ENCODE data around the gene FBXO4. TPM values are rescaled to one million over a fixed set of nuclear protein-coding genes. Genes with fewer than 3 reads are reported as not detected.
"Not testable (repeated sequence)": the region's sequence is repeated elsewhere in the genome, so short reads cannot be mapped to it uniquely, and the experiment has no call there.

Gene FBXO4
- total RNA-seq, 1 donor from 2014 or later: 3.1 TPM

GRCh38 chr5:41918105-41918504 lies 7.0 kb upstream of the FBXO4 start:
- ATAC-seq: no peak
- no peak for DNase-seq
- intact Hi-C loops (cut with micrococcal nuclease): no loop called here

GRCh38 chr5:41921166-41921565 lies 3.9 kb upstream of the FBXO4 start:
- no peak for DNase-seq
- intact Hi-C loops (cut with micrococcal nuclease): loop anchor here (10.0 kb wide), 1 partner anchor 66 kb away; no protein-coding TSS in a partner anchor
- ATAC-seq: no peak

GRCh38 chr5:41921874-41922273 lies 3.2 kb upstream of the FBXO4 start:
- intact Hi-C loops (cut with micrococcal nuclease): loop anchor here (10.0 kb wide), 1 partner anchor 67 kb away; no protein-coding TSS in a partner anchor
- DNase-seq: no peak
- ATAC-seq: no peak

GRCh38 chr5:41924526-41924871 lies 582 bp upstream of the FBXO4 start:
- ATAC-seq: no peak
- no peak for DNase-seq
- intact Hi-C loops (cut with micrococcal nuclease): loop anchor here (10.0 kb wide), 1 partner anchor 70 kb away; no protein-coding TSS in a partner anchor

- DNase-seq (no peak), ATAC-seq (peak; percentile 52)
- intact Hi-C loops (cut with micrococcal nuclease): loop anchor here (10.0 kb wide), 1 partner anchor 71 kb away; no protein-coding TSS in a partner anchor
These were observed 472 bp downstream of the FBXO4 start for GRCh38 chr5:41925555-41925951.

GRCh38 chr5:41927604-41928003 lies 2.5 kb downstream of the FBXO4 start:
- intact Hi-C loops (cut with micrococcal nuclease): loop anchor here (10.0 kb wide), 1 partner anchor 73 kb away; no protein-coding TSS in a partner anchor
- ATAC-seq (no peak), DNase-seq (no peak)

- intact Hi-C loops (cut with micrococcal nuclease): loop anchor here (10.0 kb wide), 1 partner anchor 74 kb away; no protein-coding TSS in a partner anchor
- no peak for DNase-seq
- ATAC-seq: no peak
These were observed 4.0 kb downstream of the FBXO4 start for GRCh38 chr5:41929035-41929434.

- intact Hi-C loops (cut with micrococcal nuclease): no loop called here
- ATAC-seq: no peak
- DNase-seq: no peak
These were observed 7.7 kb downstream of the FBXO4 start for GRCh38 chr5:41932770-41933169.

- DNase-seq: no peak
- intact Hi-C loops (cut with micrococcal nuclease): no loop called here
These were observed 10.5 kb downstream of the FBXO4 start for GRCh38 chr5:41935544-41935943.

GRCh38 chr5:41940641-41941040 lies 15.6 kb downstream of the FBXO4 start:
- DNase-seq: no peak
- ATAC-seq: no peak
- intact Hi-C loops (cut with micrococcal nuclease): no loop called here

More at GRCh38 chr5:41935544-41935943, 10.5 kb downstream of the FBXO4 start:
- no peak for ATAC-seq

GRCh38 chr5:41945332-41945955 lies 20.4 kb downstream of the FBXO4 start:
- ATAC-seq; DNase-seq; intact Hi-C loops (cut with micrococcal nuclease): not testable (repeated sequence)

- intact Hi-C loops (cut with micrococcal nuclease): no loop called here
- no peak for DNase-seq
- no peak for ATAC-seq
These were observed 26.1 kb downstream of the FBXO4 start for GRCh38 chr5:41951224-41951623.

GRCh38 chr5:41954286-41954685 lies 29.2 kb downstream of the FBXO4 start:
- ATAC-seq: no peak
- intact Hi-C loops (cut with micrococcal nuclease): no loop called here

GRCh38 chr5:41955432-41956024 lies 30.4 kb downstream of the FBXO4 start:
- DNase-seq: no peak
- intact Hi-C loops (cut with micrococcal nuclease): no loop called here

More at GRCh38 chr5:41954286-41954685, 29.2 kb downstream of the FBXO4 start:
- no peak for DNase-seq

GRCh38 chr5:41956943-41957342 lies 31.9 kb downstream of the FBXO4 start:
- no peak for ATAC-seq
- DNase-seq: no peak
- intact Hi-C loops (cut with micrococcal nuclease): no loop called here

More at GRCh38 chr5:41955432-41956024, 30.4 kb downstream of the FBXO4 start:
- no peak for ATAC-seq

- ATAC-seq (no peak), DNase-seq (no peak)
- intact Hi-C loops (cut with micrococcal nuclease): no loop called here
These were observed 35.4 kb downstream of the FBXO4 start for GRCh38 chr5:41960481-41960880.

- no peak for DNase-seq
- intact Hi-C loops (cut with micrococcal nuclease): no loop called here
- ATAC-seq: no peak
These were observed 36.7 kb downstream of the FBXO4 start for GRCh38 chr5:41961736-41962135.

GRCh38 chr5:41962491-41962890 lies 37.4 kb downstream of the FBXO4 start:
- no peak for DNase-seq
- intact Hi-C loops (cut with micrococcal nuclease): no loop called here
- no peak for ATAC-seq

GRCh38 chr5:41966401-41967105 lies 41.5 kb downstream of the FBXO4 start:
- DNase-seq (no peak), ATAC-seq (no peak)
- intact Hi-C loops (cut with micrococcal nuclease): no loop called here

- ATAC-seq (no peak), DNase-seq (no peak)
- intact Hi-C loops (cut with micrococcal nuclease): no loop called here
These were observed 42.3 kb downstream of the FBXO4 start for GRCh38 chr5:41967401-41967800.
